NAMALWA (cell line): ENCODE results near the gene DBN1.

Experiments
- DNase-seq: peaks from one replicate; pipeline ENCODE4 v3.0.0-alpha.2; 2015; ENCODE audit warnings: low spot score

DBN1 gene

GRCh38 chr5:177443144-177443983, 30.1 kb downstream of the DBN1 start:
- DNase-seq, result no peak

DNA sequence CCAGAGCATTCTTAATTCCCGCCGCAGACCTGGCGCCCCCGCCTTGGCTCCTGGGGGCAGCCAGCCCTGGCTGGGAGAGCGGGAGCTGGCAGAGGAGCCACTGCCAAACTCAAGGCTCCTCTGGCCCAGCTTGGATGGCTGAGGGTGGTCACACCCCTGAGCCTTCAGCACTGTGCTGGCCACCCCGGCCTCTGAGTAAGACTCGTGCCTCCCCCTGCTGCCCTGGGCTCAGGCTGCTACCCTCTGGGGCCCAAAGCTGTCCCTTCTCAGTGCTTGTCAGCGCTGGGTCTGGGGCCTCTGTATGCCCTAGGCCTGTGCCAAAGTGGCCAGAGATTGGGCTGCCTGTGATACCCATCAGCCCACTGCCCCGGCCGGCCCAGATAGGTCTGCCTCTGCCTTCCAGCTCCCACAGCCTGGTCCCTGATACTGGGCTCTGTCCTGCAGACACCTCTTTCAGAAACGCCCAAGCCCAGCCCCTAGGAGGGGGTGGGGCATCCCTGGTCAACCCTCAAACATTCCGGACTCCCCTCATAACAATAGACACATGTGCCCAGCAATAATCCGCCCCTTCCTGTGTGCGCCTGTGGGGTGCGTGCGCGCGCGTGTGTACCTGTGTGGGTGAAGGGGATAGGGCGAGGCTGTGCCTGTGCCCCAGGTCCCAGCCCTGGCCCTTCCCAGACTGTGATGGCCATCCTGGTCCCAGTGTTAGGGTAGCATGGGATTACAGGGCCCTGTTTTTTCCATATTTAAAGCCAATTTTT, 31.2 kb downstream of the DBN1 start:
- DNase-seq, result no peak

DNA sequence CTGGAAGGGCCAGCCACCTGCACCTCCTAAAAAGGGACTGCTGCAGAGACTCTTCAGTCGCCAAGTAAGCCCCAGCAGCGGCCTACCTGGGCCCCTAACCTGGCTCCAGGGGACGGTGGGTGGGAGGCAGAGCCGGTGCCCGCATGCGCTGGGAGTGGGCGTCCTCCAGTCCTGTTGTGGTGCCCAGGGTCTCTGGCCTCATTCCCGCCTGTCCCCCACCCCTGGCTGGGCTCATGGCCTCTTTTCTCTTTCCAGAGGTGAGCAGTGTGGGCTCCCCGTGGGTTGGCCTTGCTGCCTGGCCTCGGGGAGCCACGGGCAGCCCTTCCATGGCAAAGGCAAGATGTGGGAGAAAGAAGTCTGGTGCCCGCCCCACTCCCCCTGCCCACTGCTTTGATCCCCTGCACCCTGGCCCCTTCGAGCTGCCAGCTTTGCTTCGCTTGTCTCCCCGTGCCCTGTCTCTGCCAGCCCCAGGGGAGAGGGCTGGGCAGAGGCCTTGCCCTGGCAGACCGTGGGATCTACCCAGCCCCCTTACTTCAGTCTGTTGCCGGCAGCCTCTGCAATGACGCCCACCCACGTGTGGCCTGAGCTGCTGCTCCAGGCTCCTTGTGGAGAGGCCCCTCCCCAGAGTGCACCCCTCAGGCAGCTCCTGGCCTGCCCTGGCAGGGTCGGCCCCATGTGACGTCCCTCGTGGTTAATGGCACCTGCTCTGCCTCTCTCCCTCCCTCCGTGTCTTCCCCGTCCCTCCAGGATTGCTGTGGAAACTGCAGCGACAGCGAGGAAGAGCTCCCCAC, 32.2 kb downstream of the DBN1 start:
- no peak for DNase-seq

- no peak for DNase-seq
These were observed 33.0 kb downstream of the DBN1 start for GRCh38 chr5:177440211-177440989.

DNA sequence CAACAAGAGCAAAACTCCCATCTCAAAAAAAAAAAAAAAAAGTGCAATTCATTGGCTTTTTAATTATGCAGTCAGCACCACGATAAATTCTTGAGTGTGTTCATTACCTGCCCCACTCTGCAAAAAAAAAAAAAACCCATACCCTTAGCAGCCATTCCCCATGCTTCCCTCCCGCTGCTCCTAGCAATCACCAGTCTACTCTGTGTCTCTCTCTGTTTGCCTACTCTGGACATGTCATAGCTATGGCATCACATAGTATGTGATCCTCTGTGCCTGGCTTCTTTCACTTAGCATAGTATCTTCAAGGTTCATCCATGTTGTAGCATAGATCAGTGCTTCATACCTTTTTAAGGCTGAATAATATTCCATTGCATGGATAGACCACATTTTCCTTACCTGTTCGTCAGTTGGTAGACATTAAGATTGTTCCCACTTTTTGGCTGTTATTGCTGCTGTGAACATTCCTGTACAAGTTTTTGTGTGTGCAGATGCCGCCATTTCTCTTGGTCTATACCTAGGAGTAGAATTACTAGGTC, 33.8 kb downstream of the DBN1 start:
- DNase-seq, result no peak

DNA sequence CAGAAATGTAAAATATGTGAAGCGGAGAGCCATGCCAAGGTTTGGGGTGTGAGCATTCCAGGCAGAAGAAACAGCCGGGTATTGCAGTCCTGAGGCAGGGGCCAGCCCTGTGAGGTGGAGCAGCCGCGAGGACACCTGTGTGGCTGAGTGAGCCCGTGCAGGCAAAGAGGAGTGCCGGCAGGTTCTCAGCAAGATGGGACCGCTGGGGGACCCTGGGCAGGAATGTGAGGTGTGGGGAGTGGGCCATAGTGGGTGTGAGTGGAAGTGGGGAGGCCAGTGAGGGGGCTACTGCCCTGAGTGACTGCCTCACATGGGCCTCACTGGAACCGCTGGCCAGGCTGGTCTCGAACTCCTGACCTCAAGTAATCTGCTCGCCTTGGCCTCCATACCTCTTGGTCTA, 35.0 kb downstream of the DBN1 start:
- DNase-seq, result no peak

GRCh38 chr5:177437623-177438022, 35.8 kb downstream of the DBN1 start:
- DNase-seq, result no peak

- no peak for DNase-seq
These were observed 37.4 kb downstream of the DBN1 start for GRCh38 chr5:177435847-177436536.

DNA sequence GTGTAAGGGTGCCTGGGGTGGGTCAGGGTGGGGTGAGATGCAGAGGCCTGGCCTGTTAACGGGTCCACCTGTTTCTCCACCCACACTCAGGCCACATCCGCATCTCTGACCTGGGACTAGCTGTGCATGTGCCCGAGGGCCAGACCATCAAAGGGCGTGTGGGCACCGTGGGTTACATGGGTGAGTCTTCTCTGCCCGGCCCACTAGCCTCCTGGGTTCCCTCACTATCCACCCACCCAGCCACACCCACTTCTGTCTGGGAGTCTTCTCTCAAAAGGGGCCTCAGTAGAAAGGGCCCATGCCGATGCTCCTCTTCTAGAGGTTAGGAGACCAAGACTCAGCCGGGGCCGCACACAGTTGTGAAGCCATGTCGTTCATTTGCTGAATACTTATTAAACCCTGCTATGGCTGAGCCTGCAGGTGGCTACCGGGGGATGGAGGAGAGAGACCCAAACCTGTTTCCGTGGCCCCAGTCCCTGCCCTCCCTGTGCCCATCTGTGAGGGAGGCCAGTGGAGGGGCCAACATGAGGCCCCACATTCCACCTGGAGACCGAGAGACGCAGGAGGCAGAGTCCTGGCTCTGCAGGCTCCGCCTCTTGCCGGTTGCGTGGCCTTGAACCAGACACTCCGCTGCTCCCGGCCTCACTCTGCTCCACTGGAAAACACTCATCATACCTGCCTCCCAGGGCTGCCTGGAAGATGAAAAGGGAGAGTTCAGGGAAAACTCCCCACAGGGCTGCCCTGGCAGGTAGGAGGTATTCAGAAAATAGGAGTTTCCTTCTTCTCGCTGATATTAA, 38.3 kb downstream of the DBN1 start:
- DNase-seq, result no peak

DNA sequence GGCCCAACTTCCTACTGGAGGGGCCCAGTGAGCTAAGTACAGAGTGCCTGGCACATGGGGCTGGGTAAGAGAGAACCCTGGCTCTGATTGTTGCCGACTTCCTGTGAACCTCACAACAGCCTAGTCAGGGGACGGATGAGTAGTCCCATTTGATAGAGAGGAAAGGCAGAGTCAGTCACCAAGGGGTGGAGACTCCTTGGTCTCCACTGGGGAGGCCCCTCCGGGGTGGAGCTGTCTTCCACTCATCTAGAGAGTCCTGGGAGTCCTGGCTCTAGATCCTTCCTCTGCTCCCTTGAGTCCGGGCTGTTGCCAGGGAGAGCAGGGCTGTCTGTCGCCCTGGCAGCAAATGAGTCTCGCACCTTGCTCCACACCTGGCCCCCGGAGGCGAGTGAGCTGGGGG, 39.0 kb downstream of the DBN1 start:
- DNase-seq, result no peak

DNA sequence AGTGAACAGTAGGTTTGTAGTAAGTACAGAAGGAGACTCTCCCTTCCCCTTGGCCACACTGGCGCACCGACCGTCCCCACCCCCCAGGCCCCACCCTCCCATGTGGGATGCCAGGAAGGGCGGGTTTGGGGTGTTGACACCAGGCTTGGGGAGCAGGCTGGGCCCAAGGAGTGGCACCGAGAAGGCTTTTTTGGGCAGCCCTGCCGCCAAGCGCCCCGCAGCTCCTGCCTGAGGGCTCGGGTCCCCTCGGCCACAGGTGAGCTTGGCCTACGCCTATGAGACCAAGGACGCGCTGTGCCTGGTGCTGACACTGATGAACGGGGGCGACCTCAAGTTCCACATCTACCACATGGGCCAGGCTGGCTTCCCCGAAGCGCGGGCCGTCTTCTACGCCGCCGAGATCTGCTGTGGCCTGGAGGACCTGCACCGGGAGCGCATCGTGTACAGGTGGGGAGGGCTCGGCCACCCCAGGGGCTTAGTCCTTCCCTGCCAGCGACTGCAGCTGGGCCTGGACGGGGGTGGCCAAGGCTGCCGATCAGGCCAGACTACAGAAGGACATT, 39.7 kb downstream of the DBN1 start:
- no peak for DNase-seq

GRCh38 chr5:177432839-177433657, 40.4 kb downstream of the DBN1 start:
- DNase-seq, result no peak

- DNase-seq, result no peak
These were observed 41.1 kb downstream of the DBN1 start for GRCh38 chr5:177432143-177432838.

DNA sequence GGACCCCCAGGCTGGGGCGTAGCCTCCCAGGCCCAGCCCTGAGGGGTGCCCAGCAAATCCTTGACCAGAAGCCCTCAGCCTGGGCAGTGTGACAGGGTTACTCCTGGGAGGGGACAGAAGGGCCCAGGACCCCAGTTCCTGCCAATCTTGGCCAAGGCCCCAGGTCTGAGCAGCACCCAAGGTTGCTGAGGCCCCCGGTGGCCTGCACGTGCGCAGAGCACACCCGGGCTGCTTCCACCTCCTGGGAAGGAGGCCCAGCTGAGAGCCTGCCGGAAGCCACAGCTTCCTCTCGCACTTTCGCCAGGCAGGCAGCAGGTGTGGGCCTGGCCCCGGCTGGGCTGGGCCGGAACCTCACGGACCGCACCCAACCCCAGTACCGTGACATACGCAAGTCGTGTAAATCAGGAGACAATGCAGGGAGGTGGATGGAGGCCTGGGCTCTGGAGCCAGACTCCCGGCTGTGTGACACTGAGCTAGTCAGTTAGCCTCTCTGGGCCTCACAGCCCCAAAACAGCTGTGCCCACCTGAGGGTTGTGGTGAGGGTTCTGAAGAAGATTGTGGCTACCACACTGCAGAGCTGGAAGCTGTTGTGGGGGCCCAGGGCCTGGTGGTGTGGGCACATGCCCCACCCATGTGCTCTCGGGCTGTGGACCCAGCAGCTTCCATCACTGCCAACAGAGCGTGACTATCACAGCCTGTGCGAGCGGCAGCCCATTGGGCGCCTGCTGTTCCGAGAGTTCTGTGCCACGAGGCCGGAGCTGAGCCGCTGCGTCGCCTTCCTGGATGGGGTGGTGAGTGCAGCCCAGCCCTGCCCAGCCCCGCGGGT, 41.9 kb downstream of the DBN1 start:
- DNase-seq, result peak; percentile 91

DNA sequence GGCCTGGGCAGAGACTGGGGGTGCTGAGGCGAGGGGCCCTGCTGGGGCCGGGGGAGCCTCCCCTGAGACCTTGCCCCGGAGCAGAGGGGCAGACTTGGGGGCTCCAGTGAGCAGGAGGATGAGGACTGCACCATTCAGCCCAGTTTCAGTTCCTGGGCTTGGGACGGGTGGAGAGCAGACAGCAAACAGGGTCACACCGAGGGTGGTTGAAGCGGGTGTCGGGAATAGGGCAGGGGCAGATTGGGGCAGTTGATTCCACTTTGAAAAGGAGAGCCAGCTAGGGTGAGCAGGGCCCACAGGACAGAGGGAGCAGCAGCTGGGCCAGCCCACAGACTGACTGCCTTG, 42.5 kb downstream of the DBN1 start:
- DNase-seq, result peak; percentile 56

DNA sequence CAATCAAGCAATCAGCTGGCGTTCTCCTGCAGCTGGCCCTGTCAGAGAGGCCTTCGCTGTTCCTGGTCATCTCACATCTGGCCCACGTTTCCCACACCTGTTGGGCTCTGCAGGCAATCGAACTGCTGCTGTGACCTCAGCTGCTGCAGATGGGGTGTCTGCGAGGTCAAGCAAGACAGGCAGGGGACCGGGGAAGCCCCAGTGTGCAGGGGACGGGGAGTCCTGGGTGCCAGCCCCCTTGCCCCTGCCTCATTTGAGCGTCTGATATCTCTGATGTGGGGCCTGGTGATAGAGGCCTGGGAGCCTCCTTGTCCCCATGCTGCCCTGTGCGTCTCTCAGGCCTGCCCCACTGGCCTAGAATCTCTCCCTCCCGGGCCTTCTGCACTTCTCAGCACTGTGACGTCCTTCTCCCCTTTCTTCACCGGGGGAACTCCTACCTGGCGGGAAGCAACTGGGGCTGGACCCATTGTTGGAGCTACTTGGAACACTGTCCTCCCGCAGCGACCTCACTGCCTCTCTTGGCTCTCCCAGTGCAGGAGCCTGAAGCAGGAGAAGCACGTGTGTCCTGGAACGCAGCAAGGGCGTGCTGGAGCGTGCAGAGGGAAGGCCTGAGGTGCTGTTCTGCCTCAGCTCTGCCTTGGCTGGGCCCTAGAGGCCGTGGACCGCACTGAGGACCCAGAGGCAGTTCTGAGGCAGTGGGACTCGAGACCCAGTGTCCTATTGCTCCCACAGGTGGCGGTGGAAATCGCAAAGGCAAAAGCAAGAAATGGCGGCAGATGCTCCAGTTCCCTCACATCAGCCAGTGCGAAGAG, 43.1 kb downstream of the DBN1 start:
- DNase-seq, result peak; percentile 81
